ENCODE data around the gene MEIS3.

Gene MEIS3

GRCh38 chr19:47357788-47358680 lies 61.3 kb downstream of the MEIS3 start:
- DNase-seq (ENCODE audit: low read depth) = no peak

- no peak for DNase-seq (ENCODE audit: low read depth)
Observed at GRCh38 chr19:47356900-47357299, 62.4 kb downstream of the MEIS3 start.

GRCh38 chr19:47353307-47353712 lies 66.0 kb downstream of the MEIS3 start:
- DNase-seq (ENCODE audit: low read depth) = no peak

Measured in HS-27A (cell line).